Activated T-helper 1 cell treated with anti-CD3 and anti-CD28 coated beads, Interleukin-2, amount 50 U/mL, for 16 hours (primary cell): ENCODE measurements around the gene TOP1.
"Not testable (repeated sequence)": the region's sequence is repeated elsewhere in the genome, so short reads cannot be mapped to it uniquely, and the experiment has no call there.

ENCODE experiments used
- DNase-seq, 2 donors: peaks; one replicate each; pipeline ENCODE4 v3.0.0-alpha.2; 2020; ENCODE audit warnings: low read depth in 1 of 2, low spot score in 1 of 2

The TOP1 gene

DNA sequence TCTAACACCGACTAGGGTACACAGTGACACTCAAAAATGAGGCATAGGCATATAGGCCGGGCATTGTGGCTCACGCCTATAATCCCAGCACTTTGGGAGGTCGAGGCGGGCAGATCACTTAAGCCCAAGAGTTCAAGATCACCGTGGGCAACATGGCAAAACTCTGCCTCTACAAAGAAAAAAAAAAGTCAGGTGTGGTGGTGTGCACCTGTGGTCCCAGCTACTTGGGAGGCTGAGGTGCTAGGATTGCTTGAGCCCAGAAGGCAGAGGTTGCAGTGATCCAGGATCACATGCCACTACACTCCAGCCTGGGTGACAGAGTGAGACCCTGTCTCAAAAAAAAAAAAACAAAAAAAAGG, 24.7 kb upstream of the TOP1 start:
- not testable (repeated sequence) for DNase-seq

DNA sequence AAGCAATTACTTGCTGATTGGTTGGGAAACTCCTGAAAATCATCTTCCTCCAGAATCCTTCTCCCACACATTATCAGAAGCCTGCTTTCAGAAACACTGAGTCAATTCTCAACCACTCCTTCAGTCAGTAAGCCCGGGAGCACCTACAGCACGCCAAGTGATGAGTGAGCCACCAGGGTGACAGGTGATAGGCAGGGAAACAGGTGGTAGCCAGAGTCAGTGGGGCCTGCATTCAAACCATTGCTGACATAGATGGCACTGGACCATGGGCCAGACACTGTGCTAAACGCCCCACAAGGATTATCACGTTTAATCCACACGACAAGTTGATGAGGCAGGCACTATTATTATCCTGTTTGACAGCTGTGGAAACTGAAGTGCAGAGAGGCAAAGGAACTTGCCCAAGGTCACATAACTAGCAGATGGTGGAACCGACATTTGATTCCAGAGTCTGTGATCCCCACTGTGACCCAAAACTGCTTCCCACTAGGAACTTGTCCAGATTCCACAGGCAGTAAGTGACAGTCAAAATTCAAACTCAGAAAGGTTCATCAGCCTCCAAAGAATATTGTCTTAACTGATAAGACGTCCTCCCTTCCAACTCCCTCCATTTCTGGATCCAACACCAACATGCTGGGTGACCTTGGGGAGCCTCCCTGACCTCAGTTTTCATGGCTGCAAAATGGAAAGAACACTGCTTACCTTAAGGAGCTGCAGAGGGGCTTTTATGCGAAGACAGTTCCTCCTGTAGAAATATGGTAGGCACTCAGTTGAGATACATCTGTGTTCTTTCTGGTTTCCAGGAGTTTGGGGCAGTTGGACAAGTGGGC, 23.9 kb upstream of the TOP1 start:
- no peak for DNase-seq

DNA sequence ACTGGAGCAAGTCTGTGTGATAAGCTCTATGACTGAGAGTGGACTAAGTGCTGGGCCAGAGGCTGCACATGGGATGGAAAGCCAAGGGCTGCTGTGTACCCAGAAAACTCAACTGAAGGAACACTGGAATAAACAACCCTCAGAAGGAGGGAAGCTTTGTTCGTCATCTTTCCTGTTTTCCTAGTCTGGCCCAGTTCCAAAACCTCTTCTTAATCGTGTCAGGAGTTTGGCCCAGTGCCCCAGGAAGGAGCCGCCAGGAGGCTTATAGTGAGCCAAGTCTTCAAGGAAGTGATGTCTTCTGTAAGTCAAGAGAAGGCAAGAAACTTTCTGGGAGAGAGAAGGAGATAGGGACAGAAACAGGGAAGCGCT, 23.3 kb upstream of the TOP1 start:
- DNase-seq: no peak

DNA sequence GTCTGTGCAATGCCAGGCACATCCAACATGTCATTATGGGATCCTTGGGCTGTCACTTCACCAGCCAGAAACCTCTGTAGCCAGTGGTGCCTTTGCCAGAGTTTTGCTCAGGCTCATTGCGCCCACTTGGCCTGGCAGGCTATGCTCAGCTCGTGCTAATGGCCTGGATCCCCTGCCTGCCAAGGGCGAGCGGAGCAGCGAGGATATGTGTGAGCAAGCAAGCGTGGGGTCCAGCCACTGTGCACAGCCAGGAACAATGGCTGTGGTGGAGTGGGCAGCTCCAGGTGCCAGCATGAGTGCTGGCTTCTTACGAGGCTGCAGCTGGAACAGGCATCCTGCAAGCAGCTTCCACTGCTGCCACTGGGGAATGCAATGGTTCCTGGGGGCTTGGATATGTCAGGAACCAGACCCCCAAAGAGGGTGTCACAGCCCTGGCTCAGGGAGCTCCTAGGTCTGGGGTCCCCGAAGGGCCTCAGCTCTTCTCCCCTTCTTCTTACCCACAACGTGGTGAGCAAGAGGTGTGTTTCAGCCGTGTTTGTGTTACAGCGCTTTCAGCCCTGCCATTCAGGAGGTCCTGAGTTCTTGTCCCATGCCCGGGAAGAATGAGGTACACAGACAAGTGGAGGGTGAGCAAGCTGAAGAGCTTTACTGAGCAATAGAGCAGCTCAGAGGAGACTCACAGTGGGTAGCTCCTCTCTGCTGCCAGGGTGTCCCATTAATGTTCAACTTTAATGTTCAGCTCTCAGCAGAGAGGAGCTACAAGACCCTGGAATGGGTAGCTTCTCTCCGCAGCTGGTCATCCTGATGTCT, 22.3 kb upstream of the TOP1 start:
- DNase-seq: no peak

DNA sequence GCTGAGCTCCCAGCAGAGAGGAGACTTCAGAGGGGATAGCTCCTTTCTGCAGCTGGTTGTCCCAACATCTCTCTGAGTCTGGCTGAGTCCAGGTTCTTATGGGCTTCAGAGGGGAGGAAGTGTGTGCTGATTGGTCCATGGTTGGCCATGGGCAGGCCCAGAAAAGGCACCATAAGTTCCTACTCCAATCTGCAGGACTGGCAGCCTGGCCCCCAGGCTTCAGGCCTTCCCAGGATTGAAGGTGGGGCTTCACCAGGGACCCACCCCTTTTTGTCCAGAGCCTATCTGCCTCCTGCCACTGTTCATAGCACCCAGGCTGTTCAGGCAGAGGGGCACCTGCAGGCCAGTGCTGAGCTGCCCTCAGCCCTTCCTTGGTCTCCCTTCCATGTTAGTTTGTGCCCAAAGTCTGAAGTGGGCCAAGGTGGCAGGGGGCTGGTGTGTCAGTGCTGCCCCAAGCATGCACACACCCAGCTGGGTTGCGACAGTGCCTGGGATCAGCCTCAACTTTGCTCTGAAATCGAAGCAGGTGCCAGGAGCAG, 21.6 kb upstream of the TOP1 start:
- DNase-seq: no peak

DNA sequence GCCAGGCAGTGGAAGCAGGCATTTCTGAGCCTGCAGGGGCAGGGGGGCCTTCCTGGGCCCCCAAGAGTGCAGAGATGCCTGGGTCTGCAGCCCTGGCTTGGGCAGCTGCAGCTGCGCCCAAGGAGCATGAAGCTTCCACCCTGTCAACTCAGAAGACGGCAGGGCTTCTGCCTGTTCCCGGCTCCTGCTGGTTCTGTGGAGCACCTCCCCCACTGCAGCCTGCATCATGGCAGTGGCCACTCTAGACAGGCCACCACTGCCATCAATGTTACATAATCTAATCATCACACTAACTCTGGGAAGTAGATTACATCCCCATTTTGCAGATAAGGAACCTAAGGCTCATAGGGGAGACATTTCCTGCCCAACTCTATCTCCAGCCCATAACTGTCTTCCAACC, 21.1 kb upstream of the TOP1 start:
- no peak for DNase-seq

DNA sequence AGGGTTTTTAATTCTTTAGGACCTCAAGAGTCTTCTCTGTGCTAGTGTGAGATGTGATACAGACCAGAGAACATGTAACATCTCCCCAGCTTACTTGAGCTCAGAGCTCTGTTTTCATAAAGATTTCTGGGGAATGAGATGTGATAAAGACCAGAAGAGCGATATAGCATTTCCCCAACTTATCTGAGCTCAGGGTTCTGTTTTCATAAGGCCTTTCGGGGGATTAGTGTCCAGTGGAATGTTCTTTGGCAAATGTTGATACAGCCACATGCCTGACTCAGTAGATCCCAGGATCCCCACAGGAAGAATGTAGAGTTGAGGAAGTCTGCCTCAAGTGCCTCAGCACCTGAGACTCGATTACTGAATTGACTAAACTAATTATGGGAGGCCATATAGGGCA, 18.7 kb upstream of the TOP1 start:
- DNase-seq: no peak

DNA sequence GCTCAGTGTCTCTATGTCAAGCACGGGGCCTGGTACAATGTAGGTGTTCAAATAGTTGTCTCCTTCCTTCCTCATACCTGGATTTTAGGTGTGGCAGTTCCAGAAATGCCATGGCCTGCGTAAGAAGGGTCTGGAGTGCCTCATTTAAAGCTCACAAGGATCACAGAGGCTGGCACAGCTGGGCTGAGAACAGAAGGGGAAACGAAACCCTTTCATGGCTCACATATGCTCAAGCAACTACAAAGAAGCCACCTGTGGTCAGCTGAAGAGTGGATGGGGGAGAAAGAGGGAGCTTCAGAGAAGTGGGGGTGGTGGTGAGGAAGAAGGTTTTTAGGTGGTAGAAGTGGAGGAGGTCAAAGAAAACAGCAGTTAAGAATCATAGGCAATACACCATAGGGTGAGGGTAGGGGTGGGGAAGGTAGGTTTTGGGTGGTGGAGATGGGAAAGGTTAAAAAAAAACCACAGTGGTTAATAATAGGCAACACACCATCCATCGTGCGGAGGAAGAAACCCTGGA, 17.0 kb upstream of the TOP1 start:
- DNase-seq: no peak

DNA sequence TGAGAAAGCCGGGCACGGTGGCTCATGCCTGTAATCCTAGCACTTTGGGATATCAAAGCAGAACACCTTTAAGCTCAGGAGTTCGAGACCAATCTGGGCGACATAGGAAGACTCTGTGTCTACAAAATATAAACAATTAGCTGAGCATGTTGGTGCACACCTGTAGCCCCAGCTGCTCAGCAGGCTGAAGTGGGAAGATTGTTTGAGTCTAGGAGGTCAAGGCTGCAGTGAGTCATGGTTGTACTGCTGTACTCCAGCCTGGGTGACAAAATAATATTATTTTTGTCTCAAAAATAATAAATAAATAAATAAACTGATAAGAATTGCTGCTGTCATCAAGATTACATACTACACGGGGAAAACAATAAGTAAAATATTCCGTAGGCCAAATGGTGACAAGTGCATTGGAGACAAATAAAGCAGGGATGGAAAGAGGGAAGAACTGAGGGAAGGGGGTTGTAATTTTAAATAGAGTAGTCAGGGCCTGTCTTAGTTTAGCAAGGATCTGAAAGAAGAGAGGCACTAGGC, 14.0 kb upstream of the TOP1 start:
- no peak for DNase-seq

DNA sequence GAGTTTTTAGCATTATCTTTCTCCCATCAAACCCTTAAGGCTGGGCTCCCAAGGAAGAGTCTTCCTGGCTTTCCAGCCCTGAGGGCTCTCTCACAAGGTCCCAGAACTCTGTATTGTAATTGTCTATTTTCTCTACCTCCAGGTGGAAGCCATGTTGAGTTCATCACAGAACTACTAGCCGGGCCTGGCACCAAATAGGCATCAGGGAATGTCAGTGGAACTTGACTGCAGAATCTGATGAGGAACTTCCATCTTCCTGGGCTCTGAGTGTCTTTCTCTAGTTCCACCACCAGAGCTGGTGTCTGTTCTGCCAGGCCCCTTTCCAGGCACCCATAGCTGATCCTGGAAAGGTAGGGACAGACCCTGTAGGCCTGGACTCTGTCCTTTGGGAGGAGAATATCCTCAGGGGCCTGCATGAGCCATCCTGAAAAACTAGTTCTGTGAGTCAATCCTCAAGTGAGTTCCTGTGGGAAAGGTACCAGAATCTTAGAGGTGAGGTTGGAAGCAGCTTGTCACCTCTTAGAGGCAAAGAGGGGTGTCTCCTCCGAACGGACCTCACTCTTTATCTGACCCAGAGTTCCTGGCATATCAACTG, 11.1 kb upstream of the TOP1 start:
- DNase-seq: no peak

DNA sequence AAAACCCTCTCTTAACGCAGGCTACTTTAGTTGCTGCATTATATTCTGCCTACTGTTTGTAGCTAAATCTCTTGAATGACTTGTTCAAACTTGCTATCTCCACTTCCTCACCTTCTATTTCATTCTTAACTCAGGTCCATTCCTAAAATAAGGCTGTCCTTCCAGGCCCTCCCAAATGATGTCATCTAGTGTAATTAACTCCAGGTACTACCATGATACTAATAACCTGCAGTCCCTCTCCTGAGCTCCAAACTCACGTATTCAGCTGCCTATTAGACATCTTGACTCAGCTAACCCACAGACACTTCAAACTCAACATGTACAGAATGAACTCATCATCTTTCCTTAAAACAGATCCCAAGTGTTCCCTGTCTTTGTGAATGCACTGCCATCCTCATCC, 10.5 kb upstream of the TOP1 start:
- no peak for DNase-seq

DNA sequence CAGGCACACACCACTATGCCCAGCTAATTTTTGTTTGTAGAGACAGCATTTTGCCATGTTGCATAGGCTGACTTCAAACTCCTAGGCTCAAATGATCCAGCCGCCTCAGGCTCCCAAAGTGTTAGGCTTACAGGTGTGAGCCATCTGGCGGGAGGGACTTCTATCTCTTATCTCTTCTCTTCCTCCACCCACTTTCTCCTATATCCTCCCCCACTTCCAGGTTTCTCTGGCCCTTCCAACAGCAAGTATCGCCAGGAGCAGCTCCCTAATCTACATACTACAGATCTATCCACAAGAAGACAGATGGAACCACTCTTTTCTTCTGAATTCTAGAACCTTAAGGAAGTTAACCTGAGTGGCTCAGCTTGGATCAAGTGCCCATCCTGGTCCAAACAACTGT, 5.1 kb upstream of the TOP1 start:
- no peak for DNase-seq

DNA sequence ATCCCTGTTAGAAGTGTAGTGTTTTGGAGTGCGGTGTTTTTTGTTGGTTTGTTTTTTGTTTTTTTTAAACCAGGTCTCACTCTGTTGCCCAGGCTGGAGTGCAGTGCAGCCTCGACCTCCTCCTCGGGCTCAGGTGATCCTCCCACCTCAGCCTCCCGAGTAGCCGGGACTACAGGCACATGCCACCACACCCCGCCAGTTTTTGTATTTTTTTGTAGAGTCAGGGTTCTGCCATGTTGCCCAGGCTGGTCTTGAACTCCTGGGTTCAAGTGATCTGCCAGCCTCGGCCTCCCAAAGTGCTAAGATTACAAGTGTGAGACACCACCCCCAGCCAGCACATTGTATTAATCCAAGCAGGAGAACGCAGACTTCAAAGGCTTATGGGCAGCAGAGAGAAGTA, 1.3 kb upstream of the TOP1 start:
- no peak for DNase-seq

DNA sequence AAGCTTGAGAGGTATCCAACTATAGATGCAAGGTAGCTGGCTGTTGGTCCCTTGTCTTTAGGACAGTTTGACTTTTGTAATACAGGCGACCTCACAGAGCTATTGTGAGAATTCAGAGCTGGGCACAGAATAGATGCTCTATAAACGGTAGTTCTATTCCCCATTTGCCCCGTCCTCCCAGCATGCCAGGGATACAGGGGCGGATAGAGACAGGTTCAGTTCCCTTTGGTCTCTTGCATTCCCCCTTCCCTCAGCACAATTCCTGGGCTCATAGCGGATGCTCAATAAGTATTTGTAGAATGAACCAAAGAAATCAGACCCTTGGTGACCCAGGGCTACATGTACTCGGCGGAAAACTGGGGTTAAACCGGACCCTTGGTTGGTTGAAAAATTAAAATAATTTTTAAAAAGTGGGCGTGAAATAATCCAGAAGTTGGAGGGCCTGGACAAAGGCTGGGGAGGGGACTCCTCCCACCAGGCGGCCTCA, 707 bp upstream of the TOP1 start:
- no peak for DNase-seq

DNA sequence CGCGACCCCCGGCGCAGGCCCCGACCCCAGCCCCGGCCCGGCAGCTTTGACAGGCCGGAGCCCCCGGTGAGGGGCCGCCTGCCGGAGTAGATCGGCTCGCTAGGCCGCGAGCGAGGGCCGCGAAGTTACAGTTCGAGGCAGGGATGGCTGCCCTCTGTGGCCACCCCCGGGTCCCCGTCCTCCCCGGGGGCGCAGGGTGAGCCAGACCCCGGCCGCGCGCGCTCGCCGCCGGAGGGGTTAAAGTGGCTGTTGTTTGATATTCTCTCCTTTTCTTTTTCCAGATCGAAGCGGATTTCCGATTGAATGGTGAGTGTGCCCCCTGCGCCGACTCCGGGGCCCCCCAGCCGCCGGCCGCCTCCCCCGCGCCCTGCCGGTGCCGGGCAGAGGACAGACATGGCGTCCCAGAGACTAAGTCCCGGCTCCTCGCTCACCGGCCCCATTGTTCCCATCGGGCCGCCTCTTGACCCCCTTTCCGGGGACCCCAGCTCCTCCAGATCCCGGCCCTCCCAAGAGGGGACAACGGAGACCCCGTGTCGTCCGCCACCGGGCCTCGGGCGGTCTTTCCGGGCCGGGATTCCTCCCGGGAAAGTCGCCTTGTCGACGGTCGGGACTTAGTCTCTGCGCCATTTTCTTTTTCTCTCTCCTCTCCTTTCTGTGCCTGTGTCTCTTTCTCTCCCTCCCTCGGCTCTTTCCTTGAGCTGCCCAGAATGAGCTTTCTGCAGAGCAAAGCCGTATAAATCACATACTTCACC, 704 bp downstream of the TOP1 start:
- DNase-seq: peak in 1 of 2 donors; percentile 6

DNA sequence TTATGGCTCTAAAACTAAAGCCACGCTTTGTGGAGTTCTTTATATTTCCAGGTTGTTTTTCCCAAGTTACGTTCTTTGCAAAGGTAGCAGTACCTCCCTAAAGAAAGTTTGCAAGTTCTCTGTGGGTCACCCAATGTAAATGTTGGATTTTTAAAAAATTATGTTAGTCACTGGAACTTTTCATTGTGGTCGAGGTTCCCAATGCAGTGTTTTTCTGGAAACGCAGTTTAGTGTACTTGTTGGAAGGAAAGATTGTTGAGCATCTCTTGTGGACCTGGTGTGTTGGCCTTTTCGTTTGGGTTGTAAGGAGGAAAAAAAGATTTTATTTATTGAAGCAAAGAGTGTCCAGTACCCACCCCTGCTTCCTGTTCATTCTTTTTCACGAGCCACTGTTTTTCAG, 1.4 kb downstream of the TOP1 start:
- no peak for DNase-seq

DNA sequence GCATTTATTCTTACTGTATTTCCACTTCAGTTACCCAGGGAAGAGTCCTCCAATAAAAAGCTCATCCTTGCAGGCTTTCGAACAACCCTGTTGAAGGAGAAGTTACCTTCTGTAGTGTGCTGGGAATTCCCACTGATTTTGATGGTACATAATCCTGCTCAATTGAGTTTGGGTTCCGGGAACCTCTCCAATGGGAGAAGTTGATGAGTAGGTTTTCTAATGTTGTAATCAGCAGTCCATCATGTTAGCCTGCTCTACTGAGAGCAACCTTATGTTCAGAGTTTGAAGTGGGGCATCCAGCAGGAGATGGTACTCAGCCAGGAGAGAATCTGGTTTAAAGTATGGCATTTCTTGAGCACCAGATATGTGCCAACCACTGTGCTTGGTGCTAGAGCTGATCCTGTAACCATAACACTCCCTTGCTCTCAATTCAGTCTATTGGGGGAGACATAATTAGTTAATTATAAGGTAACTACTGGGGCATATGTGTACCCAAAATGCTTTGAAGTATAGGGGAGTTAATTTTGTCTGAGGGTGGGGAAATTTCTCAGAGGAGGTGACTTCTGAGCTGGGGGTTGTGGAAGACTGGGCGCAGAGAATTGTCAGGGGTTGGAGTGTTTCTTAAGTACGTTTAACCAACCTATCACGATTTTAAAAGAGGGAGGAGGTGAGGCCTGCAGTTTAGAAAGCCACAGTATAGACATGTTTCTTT, 2.1 kb downstream of the TOP1 start:
- no peak for DNase-seq

DNA sequence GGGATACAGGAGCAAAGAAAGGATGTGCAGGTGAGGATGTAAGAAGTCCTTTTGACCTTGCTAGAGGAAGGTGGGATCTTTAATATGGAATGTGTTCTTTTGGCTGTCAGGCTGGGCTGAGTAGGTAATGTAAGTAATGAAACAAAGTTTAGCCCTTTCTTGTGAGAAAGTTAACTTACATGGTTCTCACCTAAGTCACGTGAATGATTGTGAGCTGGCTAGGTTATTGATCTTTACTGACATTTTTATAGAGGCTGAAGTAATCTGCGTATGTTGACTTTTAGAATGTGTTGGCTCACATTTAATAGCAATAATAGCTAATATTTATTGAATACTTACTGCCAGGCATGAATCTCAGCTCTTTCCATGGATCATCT, 2.6 kb downstream of the TOP1 start:
- DNase-seq: no peak

DNA sequence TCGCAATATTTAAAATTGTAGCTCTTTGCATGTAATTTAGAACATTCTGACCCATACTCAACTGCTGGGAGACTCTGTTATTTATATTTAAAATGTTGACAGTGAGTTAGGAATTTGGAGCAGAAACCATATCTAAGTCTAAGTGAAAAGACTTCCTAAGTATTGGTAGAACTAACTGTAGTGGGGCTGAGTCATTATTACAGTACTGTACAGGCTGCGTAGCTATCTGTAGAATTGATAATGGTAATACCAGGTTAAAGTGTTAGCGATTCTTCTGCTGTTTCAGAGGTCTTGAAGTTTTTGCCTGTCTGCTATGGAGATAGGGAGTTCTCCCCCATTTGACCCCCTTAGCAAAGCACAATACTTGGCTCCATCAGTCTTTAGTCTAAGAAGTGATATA, 3.6 kb downstream of the TOP1 start:
- no peak for DNase-seq

DNA sequence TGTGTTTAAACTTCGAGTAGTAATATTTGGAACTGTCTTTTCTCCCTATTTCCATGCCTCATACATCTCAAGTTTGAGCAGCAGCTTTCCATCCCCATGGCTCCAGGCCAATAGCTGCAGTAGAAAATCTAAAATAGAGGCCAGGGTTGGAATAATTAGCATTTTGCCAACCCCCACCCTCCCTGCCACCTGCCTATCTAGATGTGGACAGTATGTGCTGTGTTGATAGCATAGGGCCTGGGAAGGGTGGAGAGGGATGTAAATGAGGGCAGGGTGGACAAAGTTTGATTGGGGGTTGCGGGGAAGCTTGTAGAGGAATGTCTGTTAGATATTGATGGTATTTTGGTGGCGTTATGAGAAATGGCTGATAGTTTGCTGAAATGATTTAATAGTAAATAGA, 5.6 kb downstream of the TOP1 start:
- DNase-seq: no peak
